GM10266 (cell line): ENCODE data around the gene COL1A1.

Experiments
- DNase-seq: peaks from one replicate; pipeline ENCODE4 v3.0.0; 2012; ENCODE audit errors: extremely low spot score
- TF ChIP-seq, protein P1 (sequence below): IDR thresholded peaks from 2 replicates; pipeline ENCODE4 v1.5.1; 2012; ENCODE audit warnings: mild to moderate bottlenecking, low read depth; ENCODE audit not compliant: control insufficient read depth, insufficient read depth; ENCODE audit errors: missing control alignments

COL1A1 gene

DNA sequence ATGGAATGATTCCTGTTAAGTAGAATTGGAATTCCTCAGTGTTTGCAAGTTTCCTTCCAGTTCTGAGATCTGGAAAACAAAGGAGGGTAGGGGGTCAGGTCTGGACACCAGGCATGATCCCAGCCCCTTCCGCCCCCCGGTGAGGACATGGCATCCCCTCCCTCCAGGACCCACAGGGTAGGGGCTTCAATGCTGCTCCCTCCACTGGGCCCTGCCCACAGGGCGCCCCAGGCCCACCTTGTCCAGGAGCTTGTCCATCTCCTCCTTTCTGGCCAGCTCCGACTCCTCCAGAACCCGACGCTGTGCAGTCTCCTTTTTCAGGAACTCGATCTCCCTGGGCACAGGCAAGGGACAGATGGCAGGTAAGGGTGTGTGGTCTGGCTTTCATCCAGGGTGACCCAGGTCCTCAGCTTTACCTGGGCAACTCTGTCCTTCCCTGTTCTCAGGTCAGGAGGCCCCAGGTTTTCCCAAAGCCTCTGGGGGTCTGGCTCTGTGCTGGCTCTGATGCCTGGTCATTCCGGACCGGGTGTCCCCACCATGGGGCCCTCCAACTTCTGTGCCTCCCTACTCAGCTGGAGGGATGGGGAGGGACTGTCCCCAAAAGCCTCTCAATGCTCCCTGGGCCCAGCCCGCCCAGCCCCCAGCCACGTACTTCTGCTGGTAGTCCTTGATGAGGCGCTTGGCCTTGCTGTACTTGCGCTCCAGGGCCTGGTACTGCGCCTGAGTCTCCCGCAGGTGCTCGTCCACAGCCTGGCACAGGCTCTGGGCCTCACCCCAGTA is 65.9 kb downstream of the COL1A1 start:
- no peak for DNase-seq
- TF ChIP-seq, protein P1, sequence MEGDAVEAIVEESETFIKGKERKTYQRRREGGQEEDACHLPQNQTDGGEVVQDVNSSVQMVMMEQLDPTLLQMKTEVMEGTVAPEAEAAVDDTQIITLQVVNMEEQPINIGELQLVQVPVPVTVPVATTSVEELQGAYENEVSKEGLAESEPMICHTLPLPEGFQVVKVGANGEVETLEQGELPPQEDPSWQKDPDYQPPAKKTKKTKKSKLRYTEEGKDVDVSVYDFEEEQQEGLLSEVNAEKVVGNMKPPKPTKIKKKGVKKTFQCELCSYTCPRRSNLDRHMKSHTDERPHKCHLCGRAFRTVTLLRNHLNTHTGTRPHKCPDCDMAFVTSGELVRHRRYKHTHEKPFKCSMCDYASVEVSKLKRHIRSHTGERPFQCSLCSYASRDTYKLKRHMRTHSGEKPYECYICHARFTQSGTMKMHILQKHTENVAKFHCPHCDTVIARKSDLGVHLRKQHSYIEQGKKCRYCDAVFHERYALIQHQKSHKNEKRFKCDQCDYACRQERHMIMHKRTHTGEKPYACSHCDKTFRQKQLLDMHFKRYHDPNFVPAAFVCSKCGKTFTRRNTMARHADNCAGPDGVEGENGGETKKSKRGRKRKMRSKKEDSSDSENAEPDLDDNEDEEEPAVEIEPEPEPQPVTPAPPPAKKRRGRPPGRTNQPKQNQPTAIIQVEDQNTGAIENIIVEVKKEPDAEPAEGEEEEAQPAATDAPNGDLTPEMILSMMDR = no peak

DNA sequence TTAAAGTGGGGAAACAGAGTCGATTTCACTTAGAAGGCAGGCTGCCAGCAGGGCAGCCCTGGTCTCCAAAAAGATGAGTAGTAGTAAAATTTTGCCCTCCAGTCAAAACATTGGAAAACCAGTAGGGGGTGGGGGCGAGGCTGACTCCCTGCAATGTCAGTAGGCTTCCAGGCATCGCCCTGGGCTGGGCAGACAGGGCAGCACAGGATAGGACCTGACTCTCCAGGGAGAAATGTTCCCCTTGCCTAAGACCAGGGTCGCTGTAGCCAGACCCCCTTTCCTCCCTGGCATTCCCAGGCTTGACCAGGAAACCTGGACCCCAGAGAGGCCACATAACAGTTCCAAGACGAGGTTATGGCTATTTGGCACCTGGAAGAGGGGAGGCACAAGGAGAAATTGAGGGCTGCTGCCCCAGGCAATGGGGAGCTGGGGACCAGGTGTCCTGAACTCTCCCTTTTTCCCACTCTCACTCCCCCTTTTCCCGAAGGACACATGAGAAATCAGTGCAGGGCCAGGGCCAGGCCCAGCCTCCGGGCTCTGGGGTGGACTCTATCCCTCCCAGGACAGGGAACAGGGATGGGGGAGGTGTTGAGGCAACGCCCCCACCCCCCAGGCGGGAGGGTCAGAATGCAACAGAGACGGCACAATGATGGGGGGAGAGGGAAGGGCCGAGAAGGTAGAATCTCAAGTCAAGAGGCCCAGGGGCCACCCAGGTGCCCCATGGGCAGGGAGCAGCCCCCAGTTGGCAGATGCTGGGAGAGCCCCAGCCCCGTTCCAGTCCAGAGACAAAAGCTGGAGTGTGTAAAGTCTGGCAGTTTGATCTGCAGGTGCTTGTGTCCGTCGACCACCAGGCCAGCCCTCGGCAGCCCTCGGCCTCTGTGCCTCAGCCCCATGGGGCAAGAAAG is 67.0 kb downstream of the COL1A1 start:
- TF ChIP-seq, protein P1 = no peak
- no peak for DNase-seq

DNA sequence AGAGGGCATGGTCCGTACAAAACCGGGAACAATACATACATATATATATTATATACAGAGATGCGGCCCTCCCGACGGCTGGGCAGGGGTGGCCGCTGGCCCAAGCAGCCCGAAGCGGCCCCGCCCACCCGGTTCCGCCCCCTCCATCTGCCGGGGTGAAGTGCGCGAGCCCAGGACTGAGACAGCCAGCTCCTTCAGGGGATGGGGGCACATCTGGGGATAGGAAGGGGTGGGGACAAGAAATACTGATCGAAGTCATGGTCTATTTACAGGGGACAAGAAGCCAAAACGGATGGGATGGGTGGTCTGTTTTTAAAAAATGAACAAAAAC is 67.7 kb downstream of the COL1A1 start:
- DNase-seq = no peak

More for the DNA sequence above, 67.7 kb downstream of the COL1A1 start:
- TF ChIP-seq, protein P1 = no peak
